ENCODE measurements around the gene NBAS.

GRCh38 chr2:15117409-15118050 is 443.6 kb downstream of the NBAS start:
- TF ChIP-seq POLR2A (IDR thresholded peaks at IDR 0.05; ENCODE audit: low read length) (no peak), GATA1 (IDR thresholded peaks at IDR 0.05; ENCODE audit: low read depth, low read length) (no peak)
